ENCODE results near the gene IL36B.

The IL36B gene

DNA sequence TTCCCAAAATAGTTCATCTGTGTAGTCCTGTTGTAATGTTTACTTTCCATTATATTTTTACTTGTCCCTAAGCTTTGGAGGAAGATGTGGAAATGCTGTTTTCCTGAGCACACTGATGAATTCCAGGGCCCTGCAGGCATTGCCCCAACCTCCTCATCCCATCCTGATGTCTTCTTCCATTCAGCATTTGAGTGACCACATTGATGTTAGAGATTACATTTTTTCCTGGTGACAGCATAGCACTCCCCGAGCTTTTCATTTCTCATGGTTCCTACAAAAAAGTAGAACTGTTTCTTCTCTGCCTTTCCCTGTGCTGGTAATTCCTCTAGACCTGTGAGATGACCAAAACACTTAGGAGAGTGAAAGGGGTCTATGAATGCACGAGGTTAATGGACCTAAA, 42.6 kb downstream of the IL36B start:
- TF ChIP-seq ARNT (IDR thresholded peaks at IDR 0.05): no peak
- TF ChIP-seq SP1 (IDR thresholded peaks at IDR 0.05): no peak
- TF ChIP-seq LEF1 (IDR thresholded peaks at IDR 0.05; ENCODE audit: borderline replicate concordance): no peak
- no peak for TF ChIP-seq ZNF384 (IDR thresholded peaks at IDR 0.05)
- no peak for TF ChIP-seq FOXA1 (IDR thresholded peaks at IDR 0.05)
- TF ChIP-seq TARDBP (IDR thresholded peaks at IDR 0.05): no peak
- no peak for TF ChIP-seq CTBP1 (IDR thresholded peaks at IDR 0.05; ENCODE audit: borderline replicate concordance)
- TF ChIP-seq ELF4 (IDR thresholded peaks at IDR 0.05): no peak
- TF ChIP-seq FOXM1 (IDR thresholded peaks at IDR 0.05; ENCODE audit: borderline replicate concordance): no peak
- no peak for TF ChIP-seq NFRKB (IDR thresholded peaks at IDR 0.05)
- no peak for TF ChIP-seq HDGF (IDR thresholded peaks at IDR 0.05; ENCODE audit: borderline replicate concordance)
- POLR2A ChIA-PET: no interaction called here
- CTCF ChIA-PET: no interaction called here
- no peak for DNase-seq (ENCODE audit: extremely low spot score)

DNA sequence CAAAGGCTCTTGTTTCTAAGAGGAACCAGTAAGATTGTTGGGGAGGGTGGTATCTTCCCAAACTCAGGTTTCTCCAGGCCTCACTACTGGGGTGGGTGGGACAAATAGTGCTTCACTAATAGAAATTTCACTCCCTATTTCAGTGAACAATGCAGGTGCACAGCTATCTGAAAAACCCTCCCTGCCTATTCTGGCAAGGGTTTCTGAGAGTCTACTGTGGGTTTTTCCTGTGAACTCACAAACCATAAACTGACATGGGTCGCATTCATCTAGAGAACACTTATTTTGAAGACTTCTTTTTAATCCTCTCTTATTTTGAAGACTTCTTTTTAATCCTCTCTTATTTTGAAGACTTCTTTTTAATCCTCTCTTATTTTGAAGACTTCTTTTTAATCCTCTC, 43.0 kb downstream of the IL36B start:
- POLR2A ChIA-PET: no interaction called here
- TF ChIP-seq LEF1 (IDR thresholded peaks at IDR 0.05; ENCODE audit: borderline replicate concordance) (no peak), NFRKB (IDR thresholded peaks at IDR 0.05) (no peak), SUZ12 (IDR thresholded peaks at IDR 0.05) (no peak), ELF4 (IDR thresholded peaks at IDR 0.05) (no peak), TARDBP (IDR thresholded peaks at IDR 0.05) (no peak), SP1 (IDR thresholded peaks at IDR 0.05) (no peak), ARNT (IDR thresholded peaks at IDR 0.05) (no peak), FOXM1 (IDR thresholded peaks at IDR 0.05; ENCODE audit: borderline replicate concordance) (no peak), L3MBTL2 (conservative IDR thresholded peaks at IDR 0.05) (no peak), ZNF384 (IDR thresholded peaks at IDR 0.05) (no peak), BHLHE40 (IDR thresholded peaks at IDR 0.05; ENCODE audit: borderline replicate concordance) (no peak), CTBP1 (IDR thresholded peaks at IDR 0.05; ENCODE audit: borderline replicate concordance) (no peak)
- TF ChIP-seq, protein P1, sequence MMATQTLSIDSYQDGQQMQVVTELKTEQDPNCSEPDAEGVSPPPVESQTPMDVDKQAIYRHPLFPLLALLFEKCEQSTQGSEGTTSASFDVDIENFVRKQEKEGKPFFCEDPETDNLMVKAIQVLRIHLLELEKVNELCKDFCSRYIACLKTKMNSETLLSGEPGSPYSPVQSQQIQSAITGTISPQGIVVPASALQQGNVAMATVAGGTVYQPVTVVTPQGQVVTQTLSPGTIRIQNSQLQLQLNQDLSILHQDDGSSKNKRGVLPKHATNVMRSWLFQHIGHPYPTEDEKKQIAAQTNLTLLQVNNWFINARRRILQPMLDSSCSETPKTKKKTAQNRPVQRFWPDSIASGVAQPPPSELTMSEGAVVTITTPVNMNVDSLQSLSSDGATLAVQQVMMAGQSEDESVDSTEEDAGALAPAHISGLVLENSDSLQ (IDR thresholded peaks at IDR 0.05): no peak
- DNase-seq (ENCODE audit: extremely low spot score): no peak
- CTCF ChIA-PET: no interaction called here

DNA sequence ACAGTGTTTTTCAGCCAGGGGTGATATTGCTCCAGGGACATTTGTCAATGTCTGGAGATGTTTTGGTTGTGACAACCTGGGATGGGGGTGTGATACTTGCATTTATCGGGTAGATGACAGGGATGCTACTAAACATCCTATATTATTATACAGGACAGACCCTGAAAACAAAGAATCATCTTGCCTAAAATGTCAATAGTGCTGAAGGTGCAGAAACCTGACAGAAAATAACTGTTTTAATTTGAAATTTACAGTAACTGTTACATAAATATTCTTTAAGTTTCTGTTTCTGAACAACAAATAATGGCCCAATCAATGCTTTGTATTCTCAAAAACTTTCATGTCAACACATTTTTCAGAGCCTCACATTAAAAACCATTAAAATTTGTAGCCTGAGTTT, 45.4 kb downstream of the IL36B start:
- no peak for DNase-seq (ENCODE audit: extremely low spot score)
- ChIA-PET CTCF (no interaction called here), POLR2A (no interaction called here)
- TF ChIP-seq L3MBTL2 (conservative IDR thresholded peaks at IDR 0.05): no peak
- TF ChIP-seq CTBP1 (IDR thresholded peaks at IDR 0.05; ENCODE audit: borderline replicate concordance): no peak
- no peak for TF ChIP-seq LEF1 (IDR thresholded peaks at IDR 0.05; ENCODE audit: borderline replicate concordance)
- no peak for TF ChIP-seq FOXK2 (IDR thresholded peaks at IDR 0.05)
- TF ChIP-seq, protein P1 (IDR thresholded peaks at IDR 0.05): no peak
- TF ChIP-seq TARDBP (IDR thresholded peaks at IDR 0.05): no peak
- TF ChIP-seq SP1 (IDR thresholded peaks at IDR 0.05): no peak
- TF ChIP-seq FOXA1 (IDR thresholded peaks at IDR 0.05): no peak

DNA sequence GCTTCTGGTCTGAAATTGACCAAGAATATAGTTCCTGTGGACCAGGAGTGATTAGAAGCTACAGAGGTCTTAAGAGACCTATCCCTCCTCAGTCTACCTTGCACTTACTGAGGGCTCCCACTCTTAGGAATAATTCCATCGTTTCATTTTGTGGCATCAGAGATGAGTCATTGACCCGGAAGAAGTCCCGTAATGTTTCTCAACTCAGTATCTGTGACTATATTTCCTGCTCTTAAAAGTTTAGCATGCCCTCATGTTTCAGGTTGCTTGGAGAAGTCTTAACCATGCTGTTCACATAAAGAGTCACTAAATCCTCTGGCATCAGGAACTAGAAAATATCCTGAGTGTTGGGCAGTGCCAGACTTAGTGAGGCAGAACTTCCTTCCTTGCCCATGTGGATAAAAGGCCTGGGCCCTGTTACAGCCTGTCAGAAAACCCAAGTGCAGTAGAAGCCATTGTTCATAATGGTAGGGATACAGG, 47.6 kb downstream of the IL36B start, which contains the start of gene IL36A:
TSS of gene IL36A (plus strand) at position 430 of the 480 bp plus-strand sequence. CDS start 413 bp downstream, outside the sequence.
- ChIA-PET POLR2A (no interaction called here), CTCF (no interaction called here)
- DNase-seq (ENCODE audit: extremely low spot score): no peak
- no peak for TF ChIP-seq SUZ12 (IDR thresholded peaks at IDR 0.05)
- no peak for TF ChIP-seq LEF1 (IDR thresholded peaks at IDR 0.05; ENCODE audit: borderline replicate concordance)
- no peak for TF ChIP-seq ARNT (IDR thresholded peaks at IDR 0.05)
- no peak for TF ChIP-seq FOXA1 (IDR thresholded peaks at IDR 0.05)
- TF ChIP-seq ZNF384 (IDR thresholded peaks at IDR 0.05): no peak
- TF ChIP-seq CTBP1 (IDR thresholded peaks at IDR 0.05; ENCODE audit: borderline replicate concordance): no peak
- TF ChIP-seq FOXK2 (IDR thresholded peaks at IDR 0.05): no peak
- TF ChIP-seq SP1 (IDR thresholded peaks at IDR 0.05): no peak
- TF ChIP-seq, protein P1 (IDR thresholded peaks at IDR 0.05): no peak
- no peak for TF ChIP-seq TARDBP (IDR thresholded peaks at IDR 0.05)
- TF ChIP-seq L3MBTL2 (conservative IDR thresholded peaks at IDR 0.05): no peak
- TF ChIP-seq ELF4 (IDR thresholded peaks at IDR 0.05): no peak
- TF ChIP-seq NFRKB (IDR thresholded peaks at IDR 0.05): no peak
- no peak for TF ChIP-seq BHLHE40 (IDR thresholded peaks at IDR 0.05; ENCODE audit: borderline replicate concordance)
- TF ChIP-seq FOXM1 (IDR thresholded peaks at IDR 0.05; ENCODE audit: borderline replicate concordance): no peak

DNA sequence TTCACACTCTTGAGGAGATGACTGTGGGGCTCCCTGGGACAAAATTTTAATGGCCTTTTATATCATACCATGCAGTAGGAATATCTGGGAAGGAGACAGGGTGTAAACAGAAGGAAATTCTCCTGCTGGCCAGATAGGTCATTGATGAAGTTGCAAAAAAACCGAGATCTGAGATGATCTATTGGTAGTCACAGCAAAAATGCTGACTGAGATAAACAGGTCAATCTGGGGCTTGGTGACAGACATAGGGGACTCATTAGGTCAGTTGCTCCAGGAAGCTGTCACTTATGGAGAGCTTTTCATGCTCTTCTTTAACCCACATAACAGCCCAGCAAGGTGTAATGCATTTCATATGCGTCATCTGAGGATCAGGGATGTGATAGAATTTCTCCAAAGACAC, 50.0 kb downstream of the IL36B start:
- CTCF ChIA-PET: no interaction called here
- POLR2A ChIA-PET: interaction anchor here (0.6 kb wide), 1 partner anchor 19 kb away, joined by 3 read pairs; no protein-coding TSS in a partner anchor
- no peak for DNase-seq (ENCODE audit: extremely low spot score)

More for the DNA sequence above, 50.0 kb downstream of the IL36B start:
- no peak for TF ChIP-seq L3MBTL2 (conservative IDR thresholded peaks at IDR 0.05)
- no peak for TF ChIP-seq HDGF (IDR thresholded peaks at IDR 0.05; ENCODE audit: borderline replicate concordance)
- TF ChIP-seq NFRKB (IDR thresholded peaks at IDR 0.05): no peak
- TF ChIP-seq ELF4 (IDR thresholded peaks at IDR 0.05): no peak
- no peak for TF ChIP-seq FOXK2 (IDR thresholded peaks at IDR 0.05)
- TF ChIP-seq ARNT (IDR thresholded peaks at IDR 0.05): no peak
- no peak for TF ChIP-seq CTBP1 (IDR thresholded peaks at IDR 0.05; ENCODE audit: borderline replicate concordance)
- TF ChIP-seq SUZ12 (IDR thresholded peaks at IDR 0.05): no peak
- TF ChIP-seq, protein P1 (IDR thresholded peaks at IDR 0.05): no peak
